Activated T-cell treated with anti-CD3 and anti-CD28 coated beads for 4 hours (primary cell): ENCODE measurements around the gene ETV1.
A peak's percentile ranks its signal among the peaks of the same experiment; 100 is the strongest.

ENCODE experiments used
- DNase-seq: peaks from one replicate; pipeline ENCODE4 v3.0.0-alpha.2; 2020

Gene ETV1

DNA sequence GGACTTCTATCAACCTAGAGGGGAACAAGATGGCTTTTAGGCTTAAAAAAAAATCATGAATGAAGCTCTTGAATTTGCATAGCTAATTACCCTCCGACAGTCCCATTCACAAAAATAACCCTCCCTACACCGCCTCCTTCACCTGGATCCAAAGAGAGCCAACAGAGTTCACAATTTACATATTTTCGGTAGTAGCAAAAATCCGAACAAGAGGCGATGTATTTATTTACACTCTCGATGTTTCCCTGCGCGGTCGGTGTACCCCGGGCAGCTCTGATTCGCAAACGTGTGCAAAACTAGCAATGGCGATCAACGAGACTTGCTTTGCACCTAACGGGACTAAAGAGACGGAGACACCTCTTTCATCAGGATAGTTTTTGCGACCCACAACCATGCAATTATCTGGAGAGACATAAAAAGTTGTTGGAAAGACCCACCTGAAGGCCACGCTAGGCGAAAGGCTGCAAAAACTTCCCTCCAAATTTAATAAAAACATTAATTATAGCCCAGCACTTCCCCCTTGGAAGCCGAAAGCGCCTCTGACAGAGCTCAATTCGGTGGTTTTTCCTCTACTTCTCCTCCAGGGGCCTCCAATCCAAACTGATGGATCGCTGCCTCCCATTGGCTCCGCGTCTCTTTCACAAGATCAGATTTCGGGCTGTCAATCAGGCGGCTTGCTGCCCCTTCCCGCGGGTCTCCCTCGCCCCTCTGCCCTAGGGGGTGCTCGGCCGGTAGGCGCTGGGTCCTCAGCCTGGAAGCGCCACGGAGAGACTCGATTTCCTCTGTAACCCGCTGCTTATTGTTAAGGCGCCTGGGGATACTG is at the start of gene ETV1:
Gene ETV1, minus strand, starts transcription at position 541 of the 823 bp plus-strand sequence. CDS start 614 bp downstream, outside the sequence.
- DNase-seq: no peak

DNA sequence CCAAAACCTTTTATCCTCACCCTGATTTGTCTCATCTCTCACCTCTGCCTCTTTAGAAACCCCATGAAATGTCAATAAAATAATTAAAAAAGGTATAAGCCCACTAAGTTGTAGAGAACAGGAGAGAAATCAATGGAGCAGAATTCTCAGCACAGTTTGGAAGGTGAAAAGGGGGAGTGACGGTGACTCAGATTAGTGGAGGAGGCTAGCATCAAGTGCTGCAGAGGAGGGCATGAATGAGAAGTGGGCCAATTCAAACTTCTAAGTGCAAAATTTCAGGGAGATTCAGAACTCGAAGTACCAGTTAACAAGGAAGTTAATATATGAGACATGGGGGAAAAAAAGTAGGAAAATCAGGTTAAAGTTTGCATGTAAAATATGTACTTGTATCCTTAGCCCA is 34.9 kb upstream of the ETV1 start:
- DNase-seq: no peak

DNA sequence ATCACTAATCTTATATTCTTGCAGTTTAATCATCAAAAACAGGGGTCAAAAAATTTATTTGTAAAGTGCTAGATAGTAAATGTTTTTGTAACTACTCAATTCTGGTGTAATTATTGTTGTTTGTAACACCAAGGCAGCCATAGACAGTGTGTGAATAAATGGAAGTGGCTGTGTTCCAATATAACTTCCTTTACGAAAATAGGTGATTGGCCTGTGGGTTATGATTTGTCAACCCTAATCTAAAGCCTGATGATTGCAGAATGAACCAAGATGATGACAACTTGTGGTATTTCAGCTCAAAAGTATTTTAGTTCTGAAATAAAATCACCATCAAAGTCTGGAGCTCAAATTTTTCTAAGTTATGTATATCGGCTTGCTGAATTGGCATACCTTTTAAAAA is 34.4 kb upstream of the ETV1 start:
- no peak for DNase-seq

DNA sequence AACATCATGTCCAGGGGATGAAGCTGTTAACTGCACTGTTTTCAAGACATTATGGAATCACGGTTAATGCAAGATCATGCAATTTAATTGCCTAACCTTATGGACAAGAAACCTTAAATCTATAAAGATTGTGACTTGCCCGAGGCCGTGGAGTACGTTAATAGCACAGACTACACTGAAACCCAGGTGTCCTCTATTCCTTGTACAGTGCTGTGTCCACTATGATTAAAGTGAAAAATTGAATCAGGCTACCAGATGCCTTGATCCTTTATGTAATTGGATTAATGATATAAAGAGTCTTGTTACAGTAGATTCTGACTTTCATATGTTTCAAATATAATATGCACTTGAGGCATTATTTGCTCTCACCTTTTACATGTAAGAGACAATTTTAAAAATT is 33.9 kb upstream of the ETV1 start:
- no peak for DNase-seq

DNA sequence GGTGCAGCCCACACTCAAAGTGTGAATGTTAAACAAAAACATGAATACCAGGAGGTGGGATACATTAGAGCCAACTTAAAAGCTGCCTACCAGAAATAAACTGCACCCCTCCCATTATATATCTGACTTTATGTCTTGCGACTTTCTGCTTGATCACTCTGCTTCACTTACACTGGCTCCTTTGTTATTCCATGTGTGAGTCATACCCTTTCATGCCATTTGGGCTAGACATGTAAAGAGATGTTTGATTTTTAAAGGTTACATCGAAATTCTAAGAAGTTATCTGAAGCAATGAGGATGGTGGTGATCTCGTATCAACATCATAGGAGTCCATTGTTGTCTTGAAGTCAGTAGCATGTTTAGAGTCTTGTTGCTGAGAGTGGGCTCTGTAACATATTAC is 31.6 kb upstream of the ETV1 start:
- DNase-seq: no peak

DNA sequence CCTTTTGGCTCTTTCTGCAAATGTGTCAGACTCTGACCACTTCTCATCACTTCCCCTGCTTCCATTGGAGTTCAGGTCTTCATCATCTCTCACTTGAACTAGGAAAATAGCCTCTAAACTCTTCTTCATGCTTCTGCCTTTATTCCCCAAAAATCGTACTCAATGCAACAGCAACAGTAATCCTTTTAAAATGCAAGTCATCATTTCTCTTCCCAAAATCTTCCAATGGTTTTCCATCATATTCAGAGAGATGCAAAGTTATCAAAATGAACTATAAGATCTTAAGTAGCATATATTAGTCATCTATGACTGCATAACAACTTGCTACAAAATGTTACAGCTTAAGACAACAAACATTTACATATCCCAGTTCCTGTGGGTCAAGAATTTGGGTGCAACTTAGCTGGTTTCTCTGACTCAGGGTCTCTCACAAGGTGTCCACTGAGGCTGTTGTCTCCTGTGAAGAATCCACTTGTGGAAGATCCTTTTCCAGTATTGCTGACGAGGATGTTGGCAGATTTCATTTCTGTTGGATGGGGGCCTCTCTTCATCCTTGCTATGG is 31.0 kb upstream of the ETV1 start:
- no peak for DNase-seq

DNA sequence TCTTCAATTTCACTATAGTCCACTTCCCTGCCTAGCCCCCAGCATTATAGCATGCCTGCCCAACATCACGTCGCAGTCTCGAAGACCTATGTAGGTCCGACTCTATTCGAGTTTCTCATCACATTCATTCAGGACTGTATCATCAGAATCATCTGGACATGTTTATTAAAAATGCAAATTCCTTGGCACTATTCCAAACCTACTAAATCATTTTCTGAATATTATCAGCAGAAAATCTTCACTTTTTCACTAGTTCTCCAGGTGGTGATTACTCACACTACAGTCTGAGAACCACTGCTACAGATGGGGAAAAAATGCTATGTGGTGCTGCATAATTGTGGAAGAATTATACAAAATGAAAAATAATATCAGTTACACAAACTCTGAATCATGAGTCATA is 29.3 kb upstream of the ETV1 start:
- no peak for DNase-seq

DNA sequence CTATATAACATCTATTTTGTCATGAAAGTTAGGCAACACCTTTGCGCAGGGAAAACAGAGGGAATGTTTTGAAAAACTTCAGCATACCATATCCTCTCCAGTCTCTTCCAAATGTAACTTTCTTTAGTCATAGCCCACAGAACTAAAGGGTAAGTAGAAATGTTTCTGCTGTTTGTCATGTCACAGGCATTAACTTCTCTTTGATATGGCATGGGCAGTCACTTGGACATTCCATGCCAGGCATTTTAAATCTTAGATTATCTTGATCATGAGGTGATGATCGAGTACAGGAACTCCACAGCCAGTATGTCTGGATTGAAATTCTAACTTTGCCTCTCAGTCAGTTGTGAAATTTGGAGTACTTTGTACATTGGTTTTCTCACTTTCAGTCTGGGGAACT is 27.5 kb upstream of the ETV1 start:
- no peak for DNase-seq

DNA sequence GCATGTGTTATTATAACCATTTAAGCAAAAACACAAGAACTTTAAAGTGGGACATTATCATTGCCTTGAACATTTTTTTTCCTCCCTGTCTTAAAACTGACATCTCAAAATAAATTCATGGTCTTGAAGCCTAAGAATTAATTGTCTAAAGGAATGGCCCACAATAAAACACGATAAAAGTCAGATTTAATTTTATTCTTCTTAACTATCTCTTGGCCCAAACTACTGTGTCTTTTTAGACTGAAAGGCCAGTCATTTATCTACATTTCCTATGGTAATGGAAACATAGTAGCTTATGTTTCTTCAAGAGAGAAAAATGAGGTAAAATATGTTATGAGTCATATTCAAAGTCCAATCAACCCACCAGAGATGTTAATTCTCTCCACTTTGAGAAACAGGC is 24.4 kb upstream of the ETV1 start:
- no peak for DNase-seq

DNA sequence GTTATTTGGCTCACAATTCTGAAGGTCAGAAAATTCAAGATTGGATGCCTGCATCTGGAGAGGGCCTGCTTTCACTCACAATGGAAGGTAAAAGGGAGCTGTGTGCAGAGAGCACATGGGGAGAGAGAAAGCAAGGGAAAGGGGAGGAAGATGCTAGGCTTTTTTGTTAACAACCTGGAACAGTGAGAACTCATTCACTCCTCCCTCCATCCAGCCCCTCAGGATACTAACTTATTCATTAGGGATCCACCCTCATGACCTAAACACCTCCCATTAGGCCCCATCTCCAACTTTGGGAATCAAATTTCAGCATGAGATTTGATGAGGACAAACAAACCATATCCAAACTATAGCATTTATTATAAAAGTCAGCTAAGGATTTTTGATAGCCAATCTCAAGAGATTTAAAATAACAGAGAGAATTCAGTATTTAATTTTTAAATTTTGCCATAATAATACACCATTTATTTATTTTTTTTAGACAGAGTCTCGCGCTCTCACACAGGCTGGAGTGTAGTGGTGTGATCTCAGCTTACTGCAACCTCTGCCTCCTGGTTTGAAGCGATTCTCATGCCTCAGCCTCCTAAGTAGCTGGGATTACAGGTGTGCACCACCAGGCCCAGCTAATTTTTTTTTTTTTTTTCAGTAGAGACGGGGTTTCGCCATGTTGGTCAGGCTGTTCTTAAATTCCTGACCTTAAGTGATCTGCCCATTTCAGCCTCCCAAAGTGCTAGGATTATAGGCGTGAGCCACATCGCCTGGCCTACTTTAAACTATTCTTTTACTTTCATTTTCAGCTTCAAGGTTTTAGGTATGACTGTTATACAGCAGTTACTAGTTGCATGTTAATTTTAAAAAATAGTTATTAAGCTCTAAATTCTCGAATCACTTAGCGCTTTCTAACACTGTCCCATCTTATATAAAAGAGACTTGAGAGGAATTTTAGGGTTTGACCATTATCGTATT is 20.3 kb upstream of the ETV1 start:
- DNase-seq: no peak

DNA sequence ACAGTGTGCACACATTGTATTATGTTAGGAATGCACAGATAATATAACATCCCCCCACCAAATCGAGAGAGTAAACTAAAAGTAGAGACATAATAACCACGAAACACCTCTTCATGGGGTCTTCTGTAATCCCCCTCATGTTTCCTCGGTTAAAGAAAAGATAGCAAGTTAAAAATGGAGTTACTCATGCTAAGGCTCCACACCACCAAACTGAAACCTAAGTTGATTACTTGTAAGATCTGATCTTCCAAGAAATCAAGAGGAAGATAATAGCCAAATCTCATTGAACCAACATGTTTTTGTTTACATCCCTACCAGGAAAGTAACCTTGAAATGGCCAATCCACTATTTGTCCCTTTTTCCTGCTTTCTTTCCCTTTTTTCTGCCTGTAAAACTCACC is 11.7 kb upstream of the ETV1 start:
- no peak for DNase-seq

DNA sequence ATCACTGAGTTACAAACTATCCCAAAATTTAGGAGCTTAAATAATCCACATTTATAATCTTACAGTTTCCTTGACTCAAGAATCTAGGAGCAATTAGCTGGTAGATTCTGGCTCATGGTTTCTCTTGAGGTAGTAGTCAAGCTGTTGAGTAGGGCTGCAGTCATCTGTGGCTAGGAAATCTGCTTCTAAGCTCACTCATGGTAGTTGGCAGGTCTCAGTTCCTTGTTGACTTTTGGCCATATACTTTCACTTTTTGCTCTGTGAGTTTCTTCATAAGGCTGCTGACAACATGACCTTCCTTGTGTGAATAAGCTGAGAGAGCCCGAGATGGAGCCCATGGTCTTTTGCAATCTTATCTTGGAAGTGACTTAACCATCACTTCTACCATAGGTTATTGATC is 10.8 kb upstream of the ETV1 start:
- no peak for DNase-seq

DNA sequence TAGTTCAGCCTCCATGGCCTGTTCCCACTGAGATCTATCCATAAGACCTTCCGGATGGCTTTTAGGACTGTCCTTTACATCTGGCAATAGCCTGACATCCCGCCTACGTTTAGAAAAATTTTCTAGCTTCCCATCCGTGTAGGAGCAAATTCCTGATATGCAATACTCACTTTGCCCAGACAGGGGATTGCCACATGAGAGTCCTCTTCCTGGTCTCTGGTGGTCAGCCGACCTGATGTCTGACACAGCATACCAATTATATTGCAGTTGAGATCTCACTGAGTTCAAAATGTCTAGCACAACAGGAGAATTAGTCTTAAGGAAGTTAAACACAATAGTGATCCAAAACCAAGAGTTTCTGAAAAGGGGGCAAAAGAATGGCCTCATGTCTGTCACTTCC is 9.4 kb upstream of the ETV1 start:
- no peak for DNase-seq

DNA sequence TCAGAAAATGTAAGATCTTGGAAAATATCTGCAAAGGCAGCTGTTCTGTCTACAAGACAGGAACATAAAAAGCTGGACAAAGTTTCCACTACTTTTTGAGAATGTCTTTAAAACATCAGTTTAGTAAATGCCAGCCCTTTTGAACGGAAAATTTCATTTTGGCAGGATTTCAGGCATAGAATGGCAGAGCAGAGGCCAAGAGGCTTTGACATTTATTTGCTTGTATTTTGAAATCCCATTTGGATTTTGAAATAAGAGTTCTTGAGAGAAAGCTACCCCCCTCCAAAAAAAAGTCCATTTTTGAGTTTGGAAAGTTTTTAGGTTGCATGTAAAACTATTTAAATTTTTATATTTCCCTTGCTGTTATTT is 3.1 kb upstream of the ETV1 start:
- DNase-seq: no peak

DNA sequence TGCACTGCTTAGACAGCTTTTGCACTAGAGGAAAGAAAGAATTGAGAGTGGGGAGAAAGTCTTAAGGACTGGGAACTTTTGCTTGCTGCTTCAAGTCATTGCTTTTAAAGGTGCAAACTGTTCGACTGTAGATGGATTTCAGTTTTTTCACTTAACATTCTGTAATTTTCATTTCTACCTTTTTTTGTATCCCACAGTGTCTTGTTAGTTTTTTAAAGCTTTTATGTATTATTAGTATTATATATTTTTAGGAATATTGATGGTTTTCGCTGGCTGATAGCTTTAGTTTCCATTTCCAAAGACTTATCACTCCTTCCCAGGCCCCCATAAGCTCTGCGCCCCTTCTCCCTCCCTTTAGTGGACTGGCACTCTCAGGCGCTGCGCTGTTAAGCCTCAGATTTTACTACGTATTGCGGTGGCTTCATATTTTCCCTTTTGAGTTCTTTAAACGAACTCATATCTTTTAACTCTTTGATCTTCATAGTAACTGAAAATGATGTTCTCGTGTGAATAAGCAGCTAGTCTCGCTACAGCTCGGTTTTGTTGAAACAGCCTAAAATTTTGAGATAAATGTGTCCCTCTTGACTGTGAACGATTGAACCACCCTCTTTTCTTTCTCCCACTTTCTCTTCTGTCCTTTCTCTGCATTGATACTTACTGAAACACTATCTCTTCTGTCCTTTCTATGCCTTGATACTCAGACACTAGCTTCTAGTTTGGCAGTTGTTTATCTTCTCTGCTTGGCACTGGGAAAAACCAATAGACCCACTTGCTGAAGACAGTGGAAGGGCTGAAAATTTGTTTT is 2.5 kb upstream of the ETV1 start:
- DNase-seq: no peak

DNA sequence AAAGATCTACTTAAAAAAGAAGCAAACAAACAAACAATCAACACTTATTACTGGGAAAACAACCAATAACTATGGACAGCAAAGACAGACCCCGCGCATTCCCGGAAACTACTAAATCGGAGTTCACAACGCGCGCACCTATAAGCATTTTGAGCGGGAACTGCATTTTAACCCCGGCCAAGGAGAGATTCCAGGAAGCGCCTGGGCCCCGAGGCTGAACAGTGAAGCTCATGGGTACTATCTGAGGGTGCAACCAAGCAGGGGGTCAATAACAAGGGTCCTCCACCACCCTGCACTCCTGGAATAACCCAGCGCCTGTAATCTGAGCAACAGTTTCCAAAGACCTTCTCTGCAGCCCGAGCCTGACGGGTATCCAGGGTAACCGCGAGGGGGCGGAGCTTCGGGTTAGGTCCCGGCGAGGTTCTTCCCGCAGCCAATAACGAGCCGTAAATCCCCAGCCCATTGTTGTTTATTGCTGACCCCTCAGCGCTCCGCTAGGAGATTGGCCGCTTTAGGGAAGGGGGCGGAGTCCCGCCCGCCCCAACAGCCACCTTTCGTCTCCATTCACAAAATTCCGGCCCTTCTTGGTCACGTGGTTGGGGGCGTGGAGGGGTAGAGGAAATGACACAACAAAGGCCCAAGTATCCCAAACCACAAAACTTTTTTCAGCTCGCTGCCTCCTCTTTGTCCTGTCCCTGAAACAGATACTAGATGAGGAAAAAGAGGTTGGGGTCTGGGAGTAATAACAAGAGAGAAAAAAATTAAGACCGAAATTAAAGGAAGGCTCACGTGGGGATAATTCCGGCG is 1.7 kb upstream of the ETV1 start:
- peak; percentile 30 for DNase-seq

DNA sequence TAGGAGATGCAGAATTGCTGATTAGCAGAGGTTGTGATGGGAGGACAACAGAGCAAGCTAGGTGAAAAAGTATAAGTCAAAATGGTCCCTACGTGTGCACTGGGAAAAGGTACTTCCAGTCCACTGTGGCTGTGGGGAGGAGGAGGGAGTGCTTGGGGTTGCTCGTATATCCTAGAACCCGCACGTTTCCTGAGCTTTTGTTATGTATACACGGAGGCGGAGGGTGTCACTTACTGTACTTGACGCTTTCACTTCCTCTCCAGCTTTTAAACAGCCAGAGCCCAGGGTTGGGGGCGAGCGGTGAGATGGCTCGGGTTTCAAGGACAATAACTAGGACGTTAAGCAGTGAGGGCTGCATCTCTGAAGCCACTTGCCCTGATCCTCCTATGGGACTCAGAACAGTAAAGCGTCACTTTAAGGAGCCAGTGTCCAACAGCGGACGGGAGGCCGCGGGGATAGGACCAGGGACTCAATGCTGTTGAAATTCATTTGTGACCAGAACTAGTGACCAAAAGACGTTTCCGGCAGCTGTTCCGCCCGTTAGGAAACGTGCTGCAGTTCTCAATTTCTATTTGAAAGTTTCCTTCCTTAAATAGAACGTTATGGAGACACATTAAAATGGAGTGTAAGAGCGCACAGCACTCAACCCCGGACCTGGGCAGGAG is 985 bp upstream of the ETV1 start:
- DNase-seq: no peak

DNA sequence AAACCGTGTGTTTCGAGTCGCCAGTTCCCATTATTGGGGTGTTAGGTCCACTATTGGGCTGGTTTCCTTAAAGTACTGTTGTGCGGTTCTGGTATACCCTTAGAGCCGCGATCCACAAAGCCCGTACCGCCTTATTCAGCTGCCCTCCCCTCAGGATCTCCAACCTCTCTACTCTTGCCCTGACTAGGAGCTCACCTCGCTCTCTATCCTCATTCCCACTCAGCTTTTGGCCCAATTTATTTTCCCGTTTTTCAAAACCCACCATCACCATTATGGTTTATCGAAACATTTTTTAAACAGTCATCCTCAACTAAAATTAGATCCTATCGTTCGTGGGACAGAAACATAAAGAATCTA is 461 bp upstream of the ETV1 start:
- DNase-seq: no peak

DNA sequence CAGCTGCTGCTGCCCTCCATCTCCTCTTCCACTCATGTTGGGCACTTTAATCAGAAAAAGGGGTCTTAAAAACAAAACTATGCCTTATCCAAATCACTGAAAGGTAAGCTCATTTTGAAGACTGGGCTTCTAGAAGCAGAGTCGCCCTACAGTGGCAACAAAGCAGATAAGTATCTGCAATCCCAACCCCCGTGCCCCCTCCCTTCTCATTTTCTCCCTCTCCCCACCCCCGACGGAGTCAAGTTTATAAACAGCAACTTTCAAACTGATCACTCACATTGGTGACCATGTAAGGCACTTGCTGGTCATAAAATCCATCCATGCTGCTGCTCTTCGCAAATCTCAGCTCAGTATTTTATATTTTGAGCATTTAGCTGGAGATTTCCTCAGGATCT is 738 bp downstream of the ETV1 start:
- no peak for DNase-seq

DNA sequence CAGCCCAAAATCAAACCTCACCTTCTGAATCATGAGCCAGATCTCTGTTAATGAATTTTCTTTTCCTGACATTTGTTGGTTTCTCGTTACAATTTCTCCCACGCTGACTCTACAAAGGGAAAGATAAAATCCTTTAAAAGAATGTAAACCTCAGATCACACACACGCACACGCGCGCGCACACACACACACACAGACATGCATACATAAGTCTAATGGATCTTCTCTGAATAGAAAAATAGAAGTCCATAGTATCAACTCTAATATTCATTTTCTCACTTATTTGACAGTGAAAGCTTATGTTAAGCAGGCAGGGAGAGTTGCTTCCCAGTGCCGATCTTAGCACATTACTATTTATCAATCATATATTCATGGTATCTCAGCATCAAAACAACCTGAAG is 1.4 kb downstream of the ETV1 start:
- DNase-seq: no peak

DNA sequence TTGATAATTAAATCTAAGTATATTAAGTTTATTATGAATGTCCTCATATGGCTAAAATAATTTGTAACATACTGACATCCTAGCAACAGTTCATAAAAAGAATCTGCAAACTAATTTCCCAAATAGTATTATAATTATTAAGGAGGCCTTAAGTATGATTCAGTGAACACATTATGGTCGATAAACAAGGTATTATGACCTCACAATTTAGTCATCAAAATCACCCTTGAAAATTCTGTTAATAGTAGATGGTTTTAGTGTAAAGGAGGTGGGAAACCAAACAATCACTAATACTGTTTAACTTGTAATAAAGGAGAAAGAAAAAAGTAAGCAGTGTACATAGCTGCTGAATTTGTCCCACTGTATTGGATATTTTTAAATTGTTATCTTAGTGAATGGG is 2.1 kb downstream of the ETV1 start:
- DNase-seq: no peak

DNA sequence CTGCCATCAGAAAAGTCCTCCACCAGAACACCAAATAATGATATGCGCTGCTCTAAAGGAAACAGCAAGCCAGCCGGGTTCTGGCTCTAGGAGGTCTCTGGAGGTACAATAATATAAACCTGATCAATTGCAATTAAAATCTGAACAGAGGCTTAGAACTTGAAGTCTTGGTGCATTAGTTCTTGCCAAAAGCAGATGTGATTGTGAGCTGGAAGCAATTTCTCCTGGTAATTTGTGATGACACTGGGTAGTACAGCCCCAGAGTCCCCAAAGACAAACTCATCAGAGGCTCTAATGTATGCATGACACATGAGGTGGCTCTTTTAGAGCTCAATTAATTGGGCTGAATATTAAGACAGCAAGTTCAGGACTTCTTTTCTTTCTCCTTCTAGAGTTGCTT is 3.3 kb downstream of the ETV1 start:
- no peak for DNase-seq
